HL-60 (cell line): ENCODE data around the gene MKI67.

ENCODE experiments used
- DNase-seq, 2 experiments: peaks; one replicate each; pipeline ENCODE4 v3.0.0-alpha.2; 2010 to 2020; ENCODE audit warnings: low read depth in 1 of 2, low spot score in 1 of 2
- H3K27ac ChIP-seq: fragments of 250-450 bp; sonication (Bioruptor Pico); replicated peaks from 2 replicates; pipeline ENCODE4 v1.5.1; 2020; ENCODE audit warnings: mild to moderate bottlenecking, moderate library complexity
- H3K27me3 ChIP-seq: fragments of 250-450 bp; sonication (Bioruptor Pico); 2 replicates; pipeline ENCODE4 v1.5.1; 2021; ENCODE audit warnings: mild to moderate bottlenecking, moderate library complexity; ENCODE audit not compliant: insufficient read depth, poor library complexity, severe bottlenecking
- H3K4me3 ChIP-seq: replicated peaks from 2 replicates; pipeline ENCODE4 v1.5.1; 2011; ENCODE audit warnings: mild to moderate bottlenecking, control low read depth, low read length; ENCODE audit not compliant: insufficient read depth
- CTCF ChIP-seq: IDR thresholded peaks from one replicate; pipeline ENCODE4 v1.5.1; 2011; ENCODE audit warnings: low read length, control low read depth, inconsistent platforms; ENCODE audit not compliant: insufficient read depth
- GABPA ChIP-seq: IDR thresholded peaks from 2 replicates; pipeline ENCODE4 v1.6.1; 2012; ENCODE audit warnings: low read depth
- POLR2AphosphoS5 ChIP-seq: IDR thresholded peaks from 2 replicates; pipeline ENCODE4 v1.6.1; 2012; ENCODE audit warnings: low read depth
- REST ChIP-seq: IDR thresholded peaks from 2 replicates; pipeline ENCODE4 v1.6.1; 2012; ENCODE audit warnings: low read depth; ENCODE audit not compliant: insufficient replicate concordance
- SPI1 ChIP-seq: IDR thresholded peaks from 2 replicates; pipeline ENCODE4 v1.6.1; 2012; ENCODE audit warnings: low read depth, mild to moderate bottlenecking, borderline replicate concordance

Gene MKI67

GRCh38 chr10:128081720-128082119, 44.5 kb downstream of the MKI67 start:
- no peak overlapping the region for H3K27ac ChIP-seq
- DNase-seq, result no peak
- no peak for TF ChIP-seq POLR2AphosphoS5
- no peak for TF ChIP-seq GABPA
- TF ChIP-seq SPI1, result no peak
- no peak for TF ChIP-seq REST
- TF ChIP-seq CTCF, result no peak
- H3K27me3 ChIP-seq, result no peaks in the 10 kb centered on the region
- H3K4me3 ChIP-seq, result no peak overlapping the region

DNA sequence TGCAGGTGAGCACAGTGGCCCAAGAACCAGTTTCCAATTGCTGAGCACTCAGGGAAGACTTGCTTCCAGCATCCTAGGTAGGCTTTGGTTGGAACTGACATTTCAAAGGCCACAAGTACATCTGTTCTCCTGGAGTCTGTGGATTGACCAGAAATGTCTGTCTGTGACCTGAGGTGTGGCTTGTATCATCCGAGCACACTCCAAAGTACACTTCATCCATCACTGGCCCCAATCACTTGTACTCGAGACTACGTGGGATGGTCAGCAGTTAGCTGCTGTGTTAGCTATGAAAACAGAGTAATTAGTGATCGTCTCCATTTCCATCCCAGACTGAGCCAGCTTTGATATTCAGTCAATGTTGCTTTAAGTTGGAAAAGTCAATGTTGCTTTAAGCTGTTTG, 45.0 kb downstream of the MKI67 start:
- H3K27me3 ChIP-seq, result no peaks in the 10 kb centered on the region
- DNase-seq, result no peak
- TF ChIP-seq GABPA, result no peak
- no peak for TF ChIP-seq REST
- no peak for TF ChIP-seq CTCF
- TF ChIP-seq SPI1, result no peak
- no peak for TF ChIP-seq POLR2AphosphoS5
- H3K27ac ChIP-seq, result no peak overlapping the region
- no peak overlapping the region for H3K4me3 ChIP-seq

DNA sequence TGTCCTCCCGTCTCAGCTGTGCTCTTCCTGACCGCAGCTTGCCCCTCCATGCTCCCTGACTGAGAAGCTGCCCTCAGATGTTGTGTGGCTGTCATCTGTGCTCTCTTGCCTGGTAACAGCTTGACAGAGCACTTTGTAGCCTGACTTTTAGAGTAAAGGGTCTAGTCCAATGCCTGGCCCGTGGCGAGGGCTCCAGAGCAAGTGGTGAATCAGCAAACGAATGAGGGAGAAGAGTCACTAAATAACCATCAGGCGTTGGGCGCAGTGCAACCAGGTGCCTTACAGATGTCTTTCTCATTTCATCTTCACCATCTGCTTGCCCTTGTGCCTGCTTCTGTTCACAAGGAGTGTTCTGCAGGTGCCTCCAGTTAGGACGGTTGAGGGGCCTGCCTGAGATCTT, 45.6 kb downstream of the MKI67 start:
- Histone ChIP-seq H3K27ac (no peak overlapping the region), H3K27me3 (no peaks in the 10 kb centered on the region), H3K4me3 (no peak overlapping the region)
- TF ChIP-seq POLR2AphosphoS5 (no peak), CTCF (no peak)
- no peak for DNase-seq

DNA sequence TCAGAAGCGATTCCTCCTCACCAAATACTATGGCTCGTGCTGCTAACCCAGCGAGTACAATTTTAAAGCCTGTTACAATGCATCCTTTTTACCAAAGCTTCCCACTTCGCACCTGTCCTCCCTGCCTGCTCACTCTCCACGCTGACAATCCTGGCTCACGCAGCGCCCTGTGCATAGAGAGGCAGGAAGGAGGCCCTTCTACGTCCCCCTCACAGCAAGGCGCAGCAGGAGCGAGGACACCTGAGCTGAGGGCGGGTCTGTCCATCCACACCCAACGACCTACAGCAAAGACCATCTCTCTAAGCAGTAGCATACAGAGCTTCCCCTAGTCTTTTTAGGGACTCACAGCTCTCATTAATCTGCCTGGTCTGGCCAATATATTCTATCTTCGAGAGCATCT, 46.0 kb downstream of the MKI67 start:
- H3K4me3 ChIP-seq, result no peak overlapping the region
- TF ChIP-seq SPI1 (no peak), CTCF (no peak), GABPA (no peak), REST (no peak), POLR2AphosphoS5 (no peak)

More for the DNA sequence above, 46.0 kb downstream of the MKI67 start:
- no peak for DNase-seq
- Histone ChIP-seq H3K27me3 (no peaks in the 10 kb centered on the region), H3K27ac (no peak overlapping the region)
